GM21526 (cell line): ENCODE data around the gene CBX8.
A peak's percentile ranks its signal among the peaks of the same experiment; 100 is the strongest.

Experiments
- ATAC-seq: cut with Tn5 transposase; IDR thresholded peaks from one replicate; pipeline ENCODE4 v1.9.1; 2021; ENCODE audit warnings: moderate library complexity; ENCODE audit not compliant: unreplicated experiment, low FRiP score

Gene CBX8

GRCh38 chr17:79808763-79809529 is 12.1 kb upstream of the CBX8 start:
- ATAC-seq: no peak

GRCh38 chr17:79806863-79807720 is 10.2 kb upstream of the CBX8 start:
- ATAC-seq: no peak

GRCh38 chr17:79806446-79806760 is 9.5 kb upstream of the CBX8 start:
- no peak for ATAC-seq

- ATAC-seq: no peak
These were observed 8.2 kb upstream of the CBX8 start for GRCh38 chr17:79804856-79805696.

- peak; percentile 56 for ATAC-seq
These were observed 7.3 kb upstream of the CBX8 start for GRCh38 chr17:79803997-79804855.

- no peak for ATAC-seq
These were observed 6.6 kb upstream of the CBX8 start for GRCh38 chr17:79803421-79803996.

- no peak for ATAC-seq
These were observed 6.0 kb upstream of the CBX8 start for GRCh38 chr17:79802736-79803420.

- no peak for ATAC-seq
These were observed 5.3 kb upstream of the CBX8 start for GRCh38 chr17:79802039-79802735.

GRCh38 chr17:79801156-79802038 is 4.5 kb upstream of the CBX8 start:
- ATAC-seq: no peak

- ATAC-seq: no peak
These were observed 3.7 kb upstream of the CBX8 start for GRCh38 chr17:79800325-79801155.

GRCh38 chr17:79799538-79800324 is 2.9 kb upstream of the CBX8 start:
- no peak for ATAC-seq

GRCh38 chr17:79799174-79799537 is 2.3 kb upstream of the CBX8 start:
- ATAC-seq: no peak

GRCh38 chr17:79798299-79799173 is 1.7 kb upstream of the CBX8 start:
- no peak for ATAC-seq

GRCh38 chr17:79797492-79798298 is 818 bp upstream of the CBX8 start:
- ATAC-seq: no peak
